NCI-H2029 treated with DMSO at 0.1 percent for 48 hours (cell line): ENCODE results near the gene ALX4.

Experiments
- DNase-seq: peaks from one replicate; lab custom pipeline; 2025; lab: John Stamatoyannopoulos, UW

ALX4 gene

GRCh38 chr11:44315947-44316658 is 6.2 kb upstream of the ALX4 start:
- no peak for DNase-seq

DNA sequence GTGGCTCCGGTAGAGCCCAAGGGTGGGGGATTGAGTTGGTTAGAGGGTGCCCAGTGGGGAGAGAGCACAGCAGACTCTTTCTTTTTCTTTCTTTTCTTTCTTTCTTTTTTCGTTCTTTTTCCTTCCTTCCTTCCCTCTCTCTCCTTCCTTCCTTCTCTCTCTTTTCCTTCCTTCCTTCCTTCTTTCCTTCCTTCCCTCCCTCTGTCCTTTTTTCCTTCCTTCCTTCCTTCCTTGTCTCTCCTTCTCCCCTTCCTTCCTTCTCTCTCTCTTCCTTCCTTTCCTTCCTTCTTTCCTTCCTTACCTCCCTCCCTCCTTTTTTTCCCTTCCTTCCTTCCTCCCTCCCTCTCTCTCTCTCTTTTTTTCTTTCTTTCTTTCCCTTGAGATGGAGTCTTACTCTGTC is 4.8 kb upstream of the ALX4 start:
- DNase-seq, result no peak

GRCh38 chr11:44313761-44314489 is 4.0 kb upstream of the ALX4 start:
- DNase-seq, result no peak

DNA sequence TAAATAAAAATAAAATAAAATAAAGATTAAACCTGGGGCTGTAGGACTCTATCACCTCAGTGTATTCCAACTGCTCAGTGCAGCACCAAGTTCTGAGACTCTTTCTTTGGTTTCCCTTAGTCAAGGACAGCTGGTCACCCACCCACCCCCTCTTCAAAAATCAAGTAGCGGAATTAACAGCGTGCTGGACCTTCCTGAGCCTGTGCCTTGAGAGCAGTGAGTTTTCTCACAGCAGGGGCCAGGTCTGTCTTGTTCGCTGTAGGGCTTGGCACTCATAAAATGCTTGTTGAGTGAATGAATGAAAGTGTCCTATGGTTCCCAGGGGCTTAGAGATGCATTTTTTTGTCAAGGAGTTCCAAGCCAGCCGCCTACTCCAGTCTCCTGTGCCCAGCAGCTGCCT is 2.9 kb upstream of the ALX4 start:
- no peak for DNase-seq

DNA sequence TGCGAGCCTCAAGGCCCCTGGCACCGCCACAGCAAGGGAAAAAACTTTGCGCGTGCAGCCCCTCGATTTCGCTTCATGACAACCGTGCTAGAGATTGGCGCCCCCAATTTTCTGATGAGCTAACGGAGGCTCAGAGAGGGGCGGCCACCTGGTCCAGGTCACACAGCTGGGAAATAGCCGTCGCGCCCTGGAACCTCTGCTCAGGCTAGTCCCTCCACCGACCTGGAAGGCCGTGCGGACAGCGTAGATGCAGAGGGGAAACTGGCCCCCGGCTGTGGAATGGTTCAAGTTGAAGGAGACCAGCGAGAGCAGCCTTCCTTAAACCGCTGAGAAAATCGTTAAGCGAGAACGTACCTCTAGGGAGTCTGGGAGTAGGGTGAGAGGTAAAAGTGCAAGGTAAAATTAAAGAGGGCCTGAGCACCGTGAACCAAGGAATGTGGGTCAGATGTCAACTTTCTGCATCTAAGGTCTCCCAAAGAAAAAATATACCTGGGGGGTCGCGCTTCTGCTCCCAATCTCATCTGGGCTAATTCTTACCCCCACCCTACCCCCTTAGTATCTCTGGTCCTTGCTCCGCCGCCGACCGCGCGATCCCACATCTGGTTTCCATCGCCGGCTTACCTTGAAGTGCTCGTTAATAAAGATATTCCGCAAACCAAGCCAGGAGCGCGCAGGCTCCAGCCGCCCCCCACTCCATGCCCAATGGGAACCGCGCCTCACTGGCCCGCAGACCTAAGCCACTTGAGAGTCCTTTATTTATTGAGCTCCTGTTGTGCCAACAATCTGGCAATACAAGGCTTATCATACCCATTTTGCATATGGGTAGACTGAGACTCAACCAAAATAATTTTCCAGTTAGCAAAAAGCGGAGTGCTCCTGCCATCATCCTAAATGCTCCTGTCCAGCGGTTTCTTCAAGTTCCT is 1.7 kb upstream of the ALX4 start:
- no peak for DNase-seq

GRCh38 chr11:44310463-44311272 is 729 bp upstream of the ALX4 start:
- no peak for DNase-seq

DNA sequence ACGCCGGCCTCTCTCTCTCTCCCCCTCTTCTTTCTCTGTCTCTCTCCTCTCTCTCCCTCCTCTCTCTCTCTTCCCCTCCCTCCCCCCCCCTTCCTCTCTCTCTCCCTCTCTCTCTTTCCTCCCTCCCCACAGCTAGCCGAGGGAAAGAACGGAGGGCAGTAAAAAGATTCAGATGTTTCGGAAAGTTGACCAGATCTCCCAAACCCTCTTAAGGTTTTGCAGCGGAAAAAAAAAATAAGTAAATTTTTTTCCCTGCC is 195 bp upstream of the ALX4 start:
- no peak for DNase-seq

DNA sequence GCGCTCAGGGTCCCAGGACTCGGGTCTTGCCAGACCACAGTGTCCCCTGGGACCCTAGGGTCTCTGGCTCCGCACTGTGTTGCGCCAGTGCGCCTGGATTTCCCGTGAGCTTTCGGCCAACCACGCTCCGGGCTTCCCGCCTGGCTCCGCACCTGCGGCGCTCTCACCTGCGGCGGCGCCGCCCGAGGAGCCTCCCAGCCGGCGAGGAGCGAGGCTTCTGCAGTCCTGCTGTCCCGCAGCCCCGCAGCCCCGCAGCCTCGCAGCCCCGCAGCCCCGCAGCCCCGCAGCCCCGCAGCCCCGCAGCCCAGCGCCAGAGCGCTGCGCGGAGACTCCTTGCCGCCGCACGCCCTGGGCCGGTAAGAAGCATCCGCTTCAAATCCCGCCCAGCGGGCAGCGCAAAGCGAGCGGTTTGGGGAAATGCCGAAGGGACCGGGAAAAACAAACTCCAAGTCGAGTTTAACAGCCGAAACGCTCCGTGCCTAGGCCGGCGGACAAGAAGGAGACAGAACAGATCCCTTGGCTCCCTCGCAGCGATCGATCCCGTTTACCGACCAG is 939 bp downstream of the ALX4 start:
- no peak for DNase-seq

DNA sequence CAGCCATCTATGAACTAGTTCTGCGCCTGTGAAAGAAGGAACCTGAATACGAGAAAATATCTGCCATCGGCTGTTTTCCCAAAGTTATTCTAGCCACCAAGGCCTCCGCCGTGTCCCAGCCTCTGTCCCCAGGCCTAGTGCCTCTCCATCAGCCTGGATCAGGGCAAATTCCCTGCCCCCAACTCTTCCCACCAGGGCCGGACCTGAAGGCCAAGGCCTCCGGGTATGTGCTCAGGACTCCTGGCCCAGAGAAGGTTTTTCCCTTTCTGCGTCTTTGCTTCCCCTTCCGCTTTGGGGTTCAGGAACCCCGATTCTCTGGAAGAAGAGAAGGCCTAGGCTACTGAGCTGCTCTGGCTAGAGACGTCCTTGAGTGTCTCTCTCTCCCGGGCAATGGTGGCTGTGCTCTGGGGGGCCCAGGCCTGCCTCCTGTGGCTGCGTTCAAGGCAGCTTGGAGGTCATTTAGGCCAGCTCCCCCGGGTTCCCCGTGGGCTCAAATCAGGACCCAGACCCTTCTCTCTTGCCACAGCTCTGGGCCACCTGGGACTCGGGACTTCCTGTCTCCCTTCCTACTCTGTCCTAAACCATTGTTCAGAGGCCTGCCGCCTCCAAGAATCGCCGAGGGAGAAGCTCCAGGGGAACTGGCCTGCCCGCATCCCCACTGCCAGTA is 1.6 kb downstream of the ALX4 start:
- DNase-seq, result no peak

- DNase-seq, result no peak
These were observed 2.4 kb downstream of the ALX4 start for GRCh38 chr11:44307340-44308099.

DNA sequence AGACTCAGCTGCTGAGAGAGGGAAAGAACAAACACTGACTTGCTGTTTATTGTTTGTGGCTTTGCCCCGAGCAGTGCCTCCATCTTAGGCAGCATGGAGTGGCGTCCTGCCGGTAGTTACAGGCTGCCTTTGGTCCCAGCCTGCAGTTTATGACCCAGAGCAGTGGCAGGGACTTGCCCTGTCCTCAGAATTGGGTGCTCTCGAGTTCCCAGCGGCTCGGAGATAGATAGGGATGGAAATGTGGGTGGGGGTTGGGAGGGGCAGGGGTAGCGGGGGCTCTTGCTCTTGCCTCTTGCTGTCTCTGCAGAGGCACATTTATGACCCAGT is 3.1 kb downstream of the ALX4 start:
- no peak for DNase-seq

DNA sequence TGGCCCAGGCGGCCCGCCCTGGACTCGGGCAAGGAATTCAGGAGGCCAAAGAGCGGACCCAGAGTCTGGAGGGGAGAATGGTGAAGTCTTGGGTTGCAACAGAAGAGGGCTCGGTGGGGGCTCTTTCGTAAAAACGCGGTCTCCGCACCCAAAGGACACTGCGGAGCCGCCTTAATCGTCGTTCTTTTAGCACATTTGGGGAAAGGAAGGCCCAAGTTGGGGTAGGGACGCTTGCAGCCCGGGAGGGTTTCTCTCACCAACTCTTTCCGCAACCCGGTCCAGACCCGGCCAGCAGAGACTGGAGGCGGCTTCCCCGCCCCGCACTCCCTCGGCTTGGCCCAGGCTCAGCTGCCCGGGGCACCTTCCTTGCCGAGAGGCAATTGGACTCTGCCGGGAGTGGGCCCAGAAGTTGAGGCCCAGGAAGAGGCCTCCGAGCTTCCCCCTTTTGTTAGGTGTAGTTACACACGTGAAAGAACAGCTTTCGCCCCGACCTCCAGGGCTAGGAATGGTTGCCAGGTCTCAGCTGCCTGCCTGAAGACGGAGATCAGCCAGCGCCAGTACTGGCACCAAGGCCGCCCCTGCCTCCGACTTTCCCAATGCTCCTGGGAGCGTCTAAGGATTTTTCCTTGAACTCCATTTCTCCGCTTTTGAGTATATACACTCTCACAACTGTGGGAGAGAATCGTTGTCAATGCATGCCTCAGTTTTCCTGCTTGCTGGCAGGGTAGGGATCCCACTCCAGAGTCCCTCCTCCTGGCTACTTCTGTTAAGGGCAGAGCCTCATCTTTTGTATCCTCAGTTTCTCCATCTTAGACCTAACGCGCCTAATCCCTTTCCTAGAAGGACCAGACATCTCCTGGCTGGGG is 3.7 kb downstream of the ALX4 start:
- DNase-seq, result no peak

- no peak for DNase-seq
These were observed 4.4 kb downstream of the ALX4 start for GRCh38 chr11:44305470-44306051.

GRCh38 chr11:44305026-44305469 is 4.9 kb downstream of the ALX4 start:
- no peak for DNase-seq

GRCh38 chr11:44304091-44305025 is 5.6 kb downstream of the ALX4 start:
- no peak for DNase-seq

DNA sequence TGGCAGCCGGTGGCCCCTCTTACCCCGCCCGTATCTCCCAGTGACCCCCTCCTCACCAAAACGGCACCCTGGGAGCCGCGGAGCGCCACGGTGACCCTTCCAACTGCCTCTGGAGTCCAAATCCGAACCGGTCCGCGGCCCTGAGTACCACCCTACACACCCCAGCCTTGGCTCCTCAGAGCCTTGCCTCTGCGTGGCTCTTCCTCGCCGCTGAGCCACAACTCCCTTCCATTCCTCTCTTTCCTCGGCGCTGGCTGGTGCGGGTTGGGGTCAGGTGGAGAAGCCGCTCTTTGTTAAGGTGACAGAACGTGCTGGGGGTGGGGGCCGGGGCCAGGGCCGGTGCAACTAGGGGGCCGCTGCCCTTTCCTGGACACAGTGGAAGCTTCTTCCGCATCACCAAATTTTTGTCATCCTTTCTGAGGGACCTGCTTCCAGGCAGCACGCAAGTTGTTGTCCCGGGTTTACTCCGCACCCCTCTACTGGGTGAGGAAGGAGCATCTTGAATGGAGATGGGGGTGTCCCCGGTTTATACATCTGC is 6.5 kb downstream of the ALX4 start:
- no peak for DNase-seq

- DNase-seq, result no peak
These were observed 8.2 kb downstream of the ALX4 start for GRCh38 chr11:44301564-44302271.
